GM21515 (cell line): ENCODE measurements around the gene TRAK1.
A peak's percentile ranks its signal among the peaks of the same experiment; 100 is the strongest.

Experiments used
- ATAC-seq: cut with Tn5 transposase; IDR thresholded peaks from one replicate; pipeline ENCODE4 v1.9.1; 2021; ENCODE audit not compliant: unreplicated experiment

Gene TRAK1

GRCh38 chr3:42122261-42123011 lies 31.3 kb downstream of the TRAK1 start:
- ATAC-seq: peak; percentile 29

DNA sequence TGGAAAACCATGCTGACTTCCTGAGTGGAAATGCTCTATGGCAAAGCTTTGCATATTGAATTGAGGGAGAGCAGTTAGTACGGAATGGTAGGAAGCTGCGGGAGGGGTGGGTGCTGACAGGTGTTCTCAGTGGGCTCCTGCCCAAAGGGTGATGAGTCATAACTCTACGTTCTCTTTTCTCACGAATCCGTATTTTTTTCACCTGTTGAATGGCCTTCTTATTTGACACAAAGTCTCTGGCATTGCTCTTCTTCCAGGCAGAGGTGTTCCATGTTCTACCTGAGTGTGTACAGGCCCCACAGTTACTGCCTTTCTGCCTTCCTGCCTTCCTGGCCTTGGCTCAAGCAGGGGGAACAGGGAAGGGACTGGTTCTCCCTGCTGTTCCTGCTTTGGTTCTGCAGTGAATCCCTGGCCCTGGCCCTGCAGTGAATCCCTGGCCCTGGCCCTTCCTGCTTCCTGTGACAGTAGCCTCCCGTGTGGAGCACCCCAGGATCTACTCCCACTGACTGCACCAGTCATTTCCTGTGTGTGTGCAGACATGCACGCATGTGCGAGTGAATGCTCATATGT lies 31.9 kb downstream of the TRAK1 start:
- ATAC-seq: peak; percentile 48

DNA sequence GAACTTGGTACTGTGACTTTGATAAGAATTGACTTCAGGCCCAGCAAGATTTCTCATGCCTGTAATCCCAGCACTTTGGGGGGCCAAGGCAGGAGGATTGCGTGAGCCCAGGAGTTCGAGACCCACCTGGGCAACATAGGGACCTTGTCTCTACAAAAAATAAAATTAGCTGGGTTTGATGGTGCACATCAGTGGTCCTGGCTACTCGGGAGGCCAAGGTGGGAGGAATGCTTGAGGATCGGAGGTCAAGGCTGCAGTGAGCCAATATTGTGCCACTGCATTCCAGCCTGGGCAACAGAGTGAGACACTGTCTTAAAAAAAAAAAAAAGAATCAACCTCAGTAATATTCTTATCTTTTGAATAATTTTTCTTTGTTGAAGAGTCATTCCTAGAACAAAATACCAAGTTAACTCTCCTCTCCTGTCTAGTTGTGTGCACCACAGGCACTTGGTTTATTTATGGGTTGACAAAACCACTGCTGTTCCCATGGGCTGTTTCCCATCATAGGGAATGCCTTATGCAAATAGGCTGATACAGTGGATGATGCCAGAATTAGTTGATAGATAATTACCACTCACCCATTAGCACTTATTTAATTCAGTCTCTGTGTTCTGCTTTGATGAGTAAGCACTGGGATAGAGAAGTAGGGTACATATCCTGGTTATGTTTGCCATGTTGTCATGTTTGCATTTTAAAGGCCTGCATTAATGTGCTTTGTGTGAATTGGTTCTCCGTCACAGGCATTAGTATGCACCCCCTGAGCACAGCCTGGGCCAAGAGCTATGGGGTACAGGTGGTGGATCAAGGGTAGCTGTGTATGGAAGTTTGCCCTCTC lies 32.9 kb downstream of the TRAK1 start:
- ATAC-seq: no peak

DNA sequence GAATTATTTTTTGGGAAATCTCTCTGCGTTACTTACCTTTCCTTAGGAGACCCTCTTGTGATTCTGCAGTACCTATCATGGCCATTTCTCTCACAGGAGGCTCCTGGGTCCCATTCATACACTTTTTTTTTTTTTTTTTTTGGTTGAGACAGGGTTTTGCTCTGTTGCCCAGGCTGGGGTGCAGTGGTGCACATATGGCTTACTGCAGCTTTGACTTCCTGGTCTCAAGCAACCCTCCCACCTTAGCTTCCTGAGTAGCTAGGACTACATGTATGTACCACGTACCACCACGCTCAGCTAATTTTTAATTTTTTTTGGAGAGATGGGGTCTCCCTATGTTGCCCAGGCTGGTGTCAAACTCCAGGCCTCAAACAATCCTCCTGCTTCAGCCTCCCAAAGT lies 36.1 kb downstream of the TRAK1 start:
- ATAC-seq: no peak

GRCh38 chr3:42128526-42128925 lies 37.4 kb downstream of the TRAK1 start:
- ATAC-seq: no peak

- no peak for ATAC-seq
Observed at GRCh38 chr3:42129014-42129953, 38.1 kb downstream of the TRAK1 start.

DNA sequence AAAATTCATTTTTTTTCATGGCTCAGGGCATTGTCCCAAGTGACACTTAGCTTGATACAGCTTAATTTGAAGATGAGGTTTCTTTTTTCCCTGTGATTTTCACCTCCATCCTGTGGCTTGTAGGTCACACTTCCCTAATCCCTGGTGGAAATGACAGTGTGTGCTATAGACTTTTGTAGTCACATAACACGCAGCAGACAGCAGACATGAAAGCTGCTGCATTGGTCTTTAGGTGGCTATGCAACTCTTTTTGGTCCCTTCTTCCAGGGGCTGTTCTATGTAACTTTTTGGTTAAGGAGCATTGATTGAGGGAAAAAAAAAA lies 38.8 kb downstream of the TRAK1 start:
- no peak for ATAC-seq

DNA sequence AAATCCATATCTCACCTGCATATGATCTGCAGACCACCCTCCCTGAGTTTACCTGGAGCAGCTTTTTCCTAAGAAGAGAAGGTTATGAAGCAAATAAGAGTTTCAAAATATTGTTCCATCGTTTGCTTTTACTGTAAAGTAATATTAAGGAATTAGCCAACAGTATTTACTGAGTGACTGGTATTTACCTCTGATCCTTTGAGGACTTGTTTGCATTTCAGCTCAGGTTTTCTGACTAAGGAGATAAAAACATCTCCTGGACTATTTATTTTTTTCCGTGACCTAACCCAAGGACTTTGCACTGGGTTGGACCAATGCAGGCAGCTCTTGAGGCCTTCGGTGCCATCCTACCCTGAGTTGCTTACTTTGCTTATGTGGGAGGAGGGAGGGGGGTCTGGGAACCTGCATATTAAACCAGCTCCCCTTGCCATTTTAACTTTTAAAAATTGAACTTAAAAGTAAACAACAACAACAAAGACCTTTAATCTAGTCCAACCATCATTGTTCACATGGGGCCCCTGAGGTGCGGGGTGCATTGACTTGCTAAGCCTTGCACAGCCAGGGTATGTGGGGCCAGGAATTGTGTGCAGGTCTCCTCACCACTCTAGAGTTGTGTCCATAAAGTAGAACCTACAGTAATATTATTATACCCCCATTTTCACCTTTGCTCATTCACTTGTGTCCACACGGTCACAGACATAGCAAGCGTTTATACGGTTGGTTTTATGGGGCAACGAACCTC lies 39.3 kb downstream of the TRAK1 start:
- ATAC-seq: no peak

DNA sequence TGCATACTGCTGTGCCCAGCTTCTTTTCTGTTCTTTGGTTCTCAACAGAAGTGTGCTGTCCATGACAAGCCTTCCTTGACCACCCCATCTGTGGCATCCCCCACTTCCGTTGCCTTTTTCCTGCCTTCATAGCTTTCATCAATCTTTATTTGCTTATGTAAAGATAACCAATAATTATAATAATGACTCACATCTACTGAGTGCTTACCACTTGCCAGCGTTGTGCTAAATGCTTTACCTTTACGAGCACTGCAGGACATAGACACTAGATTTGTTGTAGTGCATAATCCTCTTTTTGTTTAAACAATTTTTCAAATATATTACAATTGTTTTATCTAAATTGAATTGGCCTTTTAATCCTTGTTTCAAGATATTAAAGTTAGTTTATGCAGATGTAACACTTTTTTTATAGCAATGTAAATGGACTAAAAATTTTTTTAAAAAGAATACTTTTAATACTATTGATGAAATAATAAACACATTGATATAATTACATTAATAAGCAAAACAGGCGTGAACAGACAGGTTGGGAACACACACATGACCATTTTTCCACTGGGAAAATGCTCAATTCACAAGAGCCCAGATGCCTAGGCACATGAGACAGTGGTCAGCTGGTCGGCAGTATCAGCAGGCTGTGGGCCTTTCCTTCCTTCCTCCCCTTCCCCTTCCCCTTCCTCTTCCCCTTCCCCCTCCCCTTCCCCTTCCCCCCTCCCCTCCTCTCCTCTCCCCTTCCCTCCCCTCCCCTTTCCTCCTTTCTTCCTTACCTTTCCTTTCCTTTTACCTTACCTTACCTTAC lies 42.5 kb downstream of the TRAK1 start:
- no peak for ATAC-seq

DNA sequence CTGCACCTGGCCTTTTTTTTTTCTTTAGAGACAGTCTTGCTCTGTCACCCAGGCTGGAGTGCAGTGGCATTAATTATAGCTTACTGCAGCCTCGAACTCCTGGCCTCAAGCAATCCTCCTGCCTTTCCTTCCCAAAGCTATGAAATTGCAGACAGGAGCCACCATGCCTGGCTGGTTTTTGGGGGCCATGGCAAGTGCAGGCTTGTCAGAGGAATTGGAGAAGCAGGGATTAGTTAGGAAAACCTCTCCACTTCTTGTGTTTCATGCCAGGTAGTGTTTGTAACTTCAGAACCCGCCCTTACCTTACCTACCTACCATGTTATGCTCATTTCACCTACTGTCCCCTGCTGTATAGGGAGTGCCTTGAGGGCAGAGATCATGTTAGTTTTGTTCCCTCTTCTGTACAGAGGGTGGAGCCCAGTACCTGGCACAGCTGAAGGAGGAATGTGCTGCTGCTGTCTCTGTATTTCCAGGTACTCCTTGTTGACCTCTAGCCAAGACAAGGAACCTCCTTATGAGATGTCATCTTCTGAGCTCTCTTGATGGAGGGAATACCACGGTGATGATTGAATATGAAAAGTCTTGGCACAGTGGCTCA lies 43.8 kb downstream of the TRAK1 start:
- ATAC-seq: no peak

- no peak for ATAC-seq
Observed at GRCh38 chr3:42139621-42140453, 48.7 kb downstream of the TRAK1 start.

GRCh38 chr3:42140665-42141203 lies 49.6 kb downstream of the TRAK1 start:
- no peak for ATAC-seq

DNA sequence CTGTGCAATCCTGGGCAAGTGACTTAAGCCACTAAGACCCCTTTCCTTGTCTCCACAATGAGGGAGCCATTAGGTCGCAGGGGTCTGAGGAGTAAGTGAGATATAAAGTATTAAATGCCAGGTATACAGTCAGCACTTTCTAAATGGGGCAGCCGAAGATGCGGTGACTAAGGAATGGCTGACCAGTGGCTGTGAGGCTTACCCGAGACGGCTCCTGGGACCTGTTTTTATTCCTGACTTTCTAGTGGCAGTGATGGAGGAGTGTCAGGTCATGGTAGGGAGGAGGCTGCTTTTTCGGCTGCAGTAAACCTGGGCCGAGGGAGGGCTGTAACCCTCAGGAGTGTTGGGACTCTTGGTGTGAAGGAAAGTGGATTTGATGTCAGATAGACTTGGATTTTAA lies 52.3 kb downstream of the TRAK1 start:
- ATAC-seq: no peak

- no peak for ATAC-seq
Observed at GRCh38 chr3:42144209-42144608, 53.1 kb downstream of the TRAK1 start.

GRCh38 chr3:42148086-42148848 lies 57.1 kb downstream of the TRAK1 start:
- no peak for ATAC-seq

- ATAC-seq: no peak
Observed at GRCh38 chr3:42148982-42149432, 57.9 kb downstream of the TRAK1 start.

- no peak for ATAC-seq
Observed at GRCh38 chr3:42149532-42149931, 58.4 kb downstream of the TRAK1 start.
